SJSA1 (cell line): ENCODE results near the gene BPIFB6. TPM values are rescaled to one million over a fixed set of nuclear protein-coding genes. Genes with fewer than 3 reads are reported as not detected.

Experiments
- DNase-seq, 2 experiments: peaks; one replicate each; pipeline ENCODE4 v3.0.0-alpha.2; 2015 to 2020; ENCODE audit warnings: low spot score in 2 of 2, low read depth in 1 of 2
- H3K27ac ChIP-seq: fragments of 250-450 bp; sonication (Bioruptor Pico); 2 replicates; pipeline ENCODE4 v1.5.1; 2020; ENCODE audit warnings: mild to moderate bottlenecking, moderate library complexity
- H3K27me3 ChIP-seq: fragments of 250-450 bp; sonication (Bioruptor Pico); replicated peaks from 2 replicates; pipeline ENCODE4 v1.5.1; 2020; ENCODE audit warnings: mild to moderate bottlenecking, moderate library complexity
- H3K36me3 ChIP-seq: fragments of 250-450 bp; sonication (Bioruptor Pico); 2 replicates; pipeline ENCODE4 v1.5.1; 2020; ENCODE audit warnings: mild to moderate bottlenecking
- H3K4me1 ChIP-seq: fragments of 250-450 bp; sonication (Bioruptor Pico); replicated peaks from 2 replicates; pipeline ENCODE4 v1.6.1; 2021; ENCODE audit warnings: mild to moderate bottlenecking
- H3K4me3 ChIP-seq: fragments of 250-450 bp; sonication (Bioruptor Pico); 2 replicates; pipeline ENCODE4 v1.5.1; 2020; ENCODE audit warnings: mild to moderate bottlenecking
- H3K9me3 ChIP-seq: fragments of 250-450 bp; sonication (Bioruptor Pico); replicated peaks from 2 replicates; pipeline ENCODE4 v1.5.1; 2020; ENCODE audit warnings: mild to moderate bottlenecking
- total RNA-seq: library from RNA; depleted of rRNA; stranded (reverse); fragments of >200 nt; shearing (Covaris generic); gene quantifications from 2 replicates; pipeline ENCODE4 v1.2.3, GENCODE V29; 2014

BPIFB6 gene
- total RNA-seq, 1 experiment from 2014 or later, result not detected

DNA sequence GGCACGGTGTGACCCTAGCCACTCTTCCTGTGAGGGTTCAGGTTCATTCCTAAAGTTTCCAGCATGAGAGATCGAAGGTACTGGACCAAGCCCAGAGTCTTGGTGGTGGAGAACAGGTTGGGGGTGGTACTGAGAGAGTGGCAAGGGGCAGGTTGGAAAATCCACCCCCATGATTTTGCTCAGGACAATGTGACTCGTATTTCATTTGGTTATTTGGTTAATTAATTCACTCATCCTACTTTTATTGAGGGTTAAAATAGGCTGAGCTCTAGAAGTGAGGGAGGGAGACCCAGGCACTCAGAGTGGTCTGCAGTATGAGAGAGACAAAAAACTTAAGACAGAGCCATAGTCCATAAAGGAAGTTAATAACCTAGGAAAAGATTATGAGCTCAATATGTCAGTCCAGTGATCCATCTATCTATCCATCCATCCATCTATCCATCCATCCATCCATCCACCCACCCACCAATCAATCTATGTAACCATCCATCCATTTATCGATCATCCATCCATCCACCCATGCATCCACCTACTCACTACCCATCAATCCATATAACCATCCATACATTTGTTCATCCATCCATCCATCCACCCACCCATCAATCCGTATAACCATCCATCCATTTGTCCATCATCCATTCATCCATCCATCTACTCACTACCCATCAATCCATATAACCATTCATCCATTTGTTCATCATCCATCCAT lies 6.7 kb upstream of the BPIFB6 start:
- Histone ChIP-seq H3K27me3 (no peaks in the 10 kb centered on the region), H3K27ac (no peak overlapping the region), H3K4me1 (no peaks in the 10 kb centered on the region), H3K9me3 (no peaks in the 10 kb centered on the region), H3K4me3 (no peak overlapping the region), H3K36me3 (no peaks in the 10 kb centered on the region)
- DNase-seq, result no peak

DNA sequence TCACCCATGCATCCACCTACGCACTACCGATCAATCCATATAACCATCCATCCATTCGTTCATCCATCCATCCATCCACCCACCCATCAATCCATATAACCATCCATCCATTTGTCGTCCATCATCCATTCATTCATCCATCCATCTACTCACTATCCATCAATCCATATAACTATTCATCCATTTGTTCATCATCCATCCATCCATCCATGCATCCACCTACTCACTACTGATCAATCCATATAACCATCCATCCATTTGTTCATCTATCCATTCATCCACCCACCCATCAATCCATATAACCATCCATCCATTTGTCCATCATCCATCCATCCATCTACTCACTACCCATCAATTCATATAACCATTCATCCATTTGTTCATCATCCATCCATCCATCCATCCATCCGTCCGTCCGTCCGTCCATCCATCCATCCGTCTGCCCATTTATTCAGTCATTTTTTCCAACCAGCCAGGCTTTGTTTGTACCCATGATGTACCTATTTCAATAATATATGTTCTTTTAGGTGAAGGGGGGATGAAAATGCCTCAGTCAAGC lies 6.1 kb upstream of the BPIFB6 start:
- no peak for DNase-seq
- H3K27me3 ChIP-seq, result no peaks in the 10 kb centered on the region
- H3K27ac ChIP-seq, result no peak overlapping the region
- no peaks in the 10 kb centered on the region for H3K4me1 ChIP-seq
- no peak overlapping the region for H3K4me3 ChIP-seq
- H3K36me3 ChIP-seq, result no peaks in the 10 kb centered on the region
- H3K9me3 ChIP-seq, result no peaks in the 10 kb centered on the region

DNA sequence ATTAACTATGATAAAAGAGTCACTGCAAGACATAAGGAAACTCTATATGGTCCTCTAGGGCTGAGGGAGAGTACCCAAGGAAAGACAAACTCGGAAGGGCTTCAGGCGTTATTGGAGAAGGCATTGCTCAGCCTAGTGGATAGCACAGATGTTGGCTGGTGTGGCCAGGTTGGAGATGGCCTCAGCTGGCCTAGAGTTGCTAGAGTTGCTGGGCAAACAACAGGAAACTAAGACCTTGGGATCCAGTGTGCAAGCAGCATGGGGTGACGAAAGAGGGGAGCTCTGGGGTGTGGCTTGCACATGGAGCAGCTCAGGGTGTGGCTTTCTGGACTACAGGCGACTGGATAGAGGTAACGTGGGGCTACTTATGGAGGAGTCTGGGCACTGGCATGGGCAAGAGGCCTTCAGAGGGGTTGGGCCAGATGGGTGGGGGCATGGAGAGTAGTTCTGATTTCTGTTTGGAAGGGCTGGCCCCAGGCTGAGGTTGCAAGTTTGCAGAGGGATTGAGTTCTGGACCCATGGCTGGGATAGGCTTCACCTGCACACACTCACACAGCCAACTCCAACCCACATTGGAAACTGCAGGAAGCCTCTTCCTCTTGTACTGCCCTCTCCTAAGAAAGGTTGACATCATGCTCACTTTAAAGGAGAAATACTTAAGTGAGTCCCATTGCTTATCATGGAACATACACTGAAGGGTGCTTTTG lies 5.2 kb upstream of the BPIFB6 start:
- H3K4me3 ChIP-seq, result no peak overlapping the region
- no peaks in the 10 kb centered on the region for H3K4me1 ChIP-seq
- H3K27ac ChIP-seq, result no peak overlapping the region
- H3K9me3 ChIP-seq, result no peaks in the 10 kb centered on the region
- H3K27me3 ChIP-seq, result 0 out of 2 replicates have a peak, but pooled peaks cover 4% of the 10 kb centered on the region
- no peaks in the 10 kb centered on the region for H3K36me3 ChIP-seq
- no peak for DNase-seq

DNA sequence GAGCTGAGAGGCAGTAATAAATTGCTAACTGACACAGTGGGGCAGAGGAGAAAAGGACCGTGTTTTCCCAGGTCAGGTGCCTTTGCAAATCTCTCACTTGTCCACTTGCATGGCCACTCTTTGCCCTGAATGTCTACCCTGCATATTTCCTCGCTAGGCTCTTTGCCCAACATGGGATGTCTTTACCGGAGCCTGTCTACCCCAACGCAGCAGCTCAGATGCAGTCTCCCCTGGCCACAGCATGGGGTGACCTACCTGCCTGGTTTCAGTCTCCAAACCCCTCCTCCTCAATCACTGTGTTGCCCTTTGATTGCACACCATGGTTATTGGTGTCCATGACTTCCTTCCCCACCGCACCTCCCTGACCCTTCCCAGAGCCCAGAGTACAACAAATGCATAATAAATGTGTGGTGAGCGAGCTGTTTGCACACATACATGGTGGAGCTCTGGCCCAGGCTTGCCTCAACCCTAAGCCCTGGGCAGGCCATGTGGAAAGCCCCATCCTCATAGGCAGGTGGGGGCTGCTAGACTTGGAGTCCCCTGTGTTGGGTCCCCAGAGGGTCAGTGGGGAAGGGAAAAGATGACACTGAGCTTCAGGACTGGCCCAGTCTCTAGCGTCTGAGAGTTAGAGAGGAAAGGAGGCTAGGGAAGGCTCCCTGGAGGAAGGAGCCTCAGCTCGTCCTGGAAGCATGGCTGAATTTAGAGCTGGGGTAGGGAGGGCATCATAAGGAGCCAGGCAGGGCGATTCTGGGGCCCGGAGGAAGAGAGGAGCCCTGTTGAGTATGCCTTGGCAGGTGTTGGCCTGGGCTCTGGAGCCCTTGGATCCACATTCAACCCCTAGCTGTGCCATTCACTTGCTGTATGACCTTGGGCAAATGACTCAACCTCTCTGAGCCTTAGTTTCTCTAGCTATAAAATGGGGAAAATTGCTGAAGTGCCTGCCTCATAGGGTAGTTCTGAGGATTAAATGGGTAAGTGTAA lies 4.4 kb upstream of the BPIFB6 start:
- Histone ChIP-seq H3K27me3 (0 out of 2 replicates have a peak, but pooled peaks cover 4% of the 10 kb centered on the region), H3K27ac (no peak overlapping the region), H3K36me3 (no peaks in the 10 kb centered on the region), H3K9me3 (no peaks in the 10 kb centered on the region), H3K4me3 (no peak overlapping the region), H3K4me1 (no peaks in the 10 kb centered on the region)
- no peak for DNase-seq

DNA sequence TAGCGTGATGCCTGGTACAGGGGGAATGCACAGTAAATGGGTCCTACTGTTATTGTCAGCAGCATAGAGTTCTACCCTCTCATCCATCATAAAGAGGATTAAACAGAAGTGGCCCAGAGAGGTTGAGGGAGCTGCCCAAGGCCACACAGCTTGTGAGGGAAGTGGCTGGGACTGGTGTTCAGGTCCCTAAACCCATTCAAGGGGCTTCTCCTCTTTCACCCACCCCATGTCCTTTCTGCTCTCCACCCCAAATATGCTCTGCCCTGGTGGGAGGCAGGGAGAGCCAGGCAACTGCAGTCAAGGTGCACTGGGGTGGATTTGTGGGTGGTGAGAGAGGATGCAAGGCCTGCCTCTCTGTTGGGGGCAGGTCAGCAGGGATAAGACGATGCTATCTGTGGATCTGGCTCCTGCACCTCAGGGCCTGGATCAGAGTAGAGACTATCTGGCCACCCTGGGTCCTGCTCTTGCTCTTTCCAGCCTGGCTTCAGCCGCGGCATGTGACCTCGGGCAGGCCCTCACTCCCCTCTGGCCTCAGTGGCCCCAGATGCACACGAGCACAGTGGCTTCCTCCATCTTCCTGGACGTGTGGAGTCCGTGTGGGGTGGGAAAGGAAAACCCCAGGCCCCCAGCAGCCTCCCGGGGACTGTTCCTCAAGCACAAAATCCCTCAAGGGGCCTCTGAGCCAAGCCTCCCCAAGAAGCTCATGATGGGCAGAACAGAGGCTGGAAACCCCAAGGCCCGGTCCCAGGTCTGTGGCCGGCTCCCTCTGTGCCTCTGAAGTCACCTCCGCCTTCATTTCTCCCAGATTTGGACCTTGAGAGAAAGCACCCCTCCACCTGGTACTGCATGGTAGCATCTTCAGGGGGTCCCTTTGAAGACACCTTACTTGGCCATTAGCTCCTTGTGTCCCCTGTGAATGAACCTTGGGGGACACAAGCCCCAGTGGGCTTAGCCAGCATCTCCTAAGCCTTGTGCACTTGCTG lies 3.4 kb upstream of the BPIFB6 start:
- H3K36me3 ChIP-seq, result no peaks in the 10 kb centered on the region
- 0 out of 2 replicates have a peak, but pooled peaks cover 4% of the 10 kb centered on the region for H3K27me3 ChIP-seq
- H3K9me3 ChIP-seq, result no peaks in the 10 kb centered on the region
- no peak overlapping the region for H3K4me3 ChIP-seq
- DNase-seq, result no peak
- H3K27ac ChIP-seq, result no peak overlapping the region
- no peaks in the 10 kb centered on the region for H3K4me1 ChIP-seq

DNA sequence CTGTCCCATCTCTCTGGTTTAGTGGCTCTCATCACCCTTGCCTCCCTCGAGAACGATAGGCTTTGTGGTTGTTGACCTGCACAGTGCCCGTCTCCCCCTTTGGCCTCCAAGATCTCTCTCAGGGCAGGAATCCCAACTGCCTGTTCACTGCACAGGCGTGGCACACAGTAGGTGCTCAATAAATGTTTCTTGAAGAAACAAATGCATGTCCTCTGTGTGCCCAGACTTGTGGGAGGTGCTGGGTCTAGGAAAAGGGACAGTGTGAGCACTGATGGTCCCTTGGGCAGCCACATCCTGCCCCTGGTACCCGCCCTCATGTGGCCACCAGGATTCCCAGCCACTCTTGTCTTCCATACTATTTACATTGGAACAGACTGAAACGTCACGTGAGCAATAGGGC lies 2.6 kb upstream of the BPIFB6 start:
- Histone ChIP-seq H3K4me1 (no peaks in the 10 kb centered on the region), H3K4me3 (no peak overlapping the region), H3K36me3 (no peaks in the 10 kb centered on the region), H3K27ac (no peak overlapping the region), H3K9me3 (no peaks in the 10 kb centered on the region), H3K27me3 (0 out of 2 replicates have a peak, but pooled peaks cover 4% of the 10 kb centered on the region)
- no peak for DNase-seq

DNA sequence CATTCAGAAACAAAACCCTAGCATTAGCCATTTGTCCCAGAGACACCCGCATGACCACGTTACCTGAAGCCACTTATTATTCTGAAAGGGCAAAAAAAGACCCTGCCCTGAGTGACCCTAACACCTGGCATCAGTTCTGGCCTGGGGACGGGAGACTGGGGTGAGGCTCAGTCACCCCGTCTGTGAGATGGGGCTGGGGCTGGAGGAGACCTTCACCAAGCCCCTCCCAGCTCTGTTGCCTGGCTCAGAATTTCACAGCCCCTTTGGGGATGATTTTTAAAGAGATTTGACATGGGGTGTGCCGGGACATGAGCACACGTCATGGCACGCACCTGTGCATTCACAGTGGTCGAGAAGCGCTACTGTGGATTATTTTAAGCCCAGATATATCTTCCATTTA lies 1.4 kb upstream of the BPIFB6 start:
- Histone ChIP-seq H3K27ac (no peak overlapping the region), H3K9me3 (no peaks in the 10 kb centered on the region), H3K4me3 (no peak overlapping the region), H3K4me1 (no peaks in the 10 kb centered on the region), H3K27me3 (0 out of 2 replicates have a peak, but pooled peaks cover 4% of the 10 kb centered on the region), H3K36me3 (no peaks in the 10 kb centered on the region)
- no peak for DNase-seq

DNA sequence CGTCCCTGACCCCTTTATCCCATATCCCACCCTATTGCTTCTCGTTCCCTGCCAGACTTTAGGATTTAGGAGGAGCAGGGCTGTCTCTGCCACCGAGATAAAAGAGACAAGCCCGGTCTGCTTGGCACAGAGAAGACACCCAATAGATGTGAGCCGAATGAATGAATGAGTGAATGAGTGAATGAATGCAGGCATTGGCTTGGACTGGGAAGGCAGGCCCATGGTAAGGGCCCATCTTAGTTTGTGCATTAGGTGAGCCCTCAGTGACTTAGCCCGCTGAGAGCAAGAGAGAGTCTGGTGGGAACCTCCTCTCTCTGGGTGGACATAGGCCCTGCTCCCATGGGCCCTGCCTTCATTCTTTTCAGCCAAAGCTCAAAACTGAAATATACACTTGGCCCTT lies 879 bp upstream of the BPIFB6 start:
- no peak for DNase-seq
- no peak overlapping the region for H3K4me3 ChIP-seq
- no peaks in the 10 kb centered on the region for H3K4me1 ChIP-seq
- H3K36me3 ChIP-seq, result no peaks in the 10 kb centered on the region
- 0 out of 2 replicates have a peak, but pooled peaks cover 4% of the 10 kb centered on the region for H3K27me3 ChIP-seq
- H3K27ac ChIP-seq, result no peak overlapping the region
- H3K9me3 ChIP-seq, result no peaks in the 10 kb centered on the region

DNA sequence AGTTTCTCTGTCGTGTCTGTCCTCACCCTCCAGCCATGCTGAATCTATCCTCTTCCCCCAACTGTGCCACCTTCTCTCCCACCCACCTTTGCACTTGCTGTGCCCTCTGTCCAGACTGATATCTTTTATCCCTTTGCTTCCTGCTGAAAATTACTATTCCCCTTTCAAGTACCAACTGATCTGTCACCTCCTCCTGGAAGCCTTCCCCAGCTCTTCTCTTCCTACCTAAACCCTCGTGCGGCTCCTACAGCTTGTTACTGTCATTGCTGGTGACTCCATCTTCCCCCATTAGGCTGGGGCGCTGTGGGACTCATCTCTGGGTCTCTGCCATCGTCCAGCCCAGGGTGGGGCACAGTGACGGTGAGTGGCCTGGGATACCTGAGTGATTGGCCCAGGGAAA lies 1.1 kb downstream of the BPIFB6 start:
- no peaks in the 10 kb centered on the region for H3K36me3 ChIP-seq
- no peaks in the 10 kb centered on the region for H3K9me3 ChIP-seq
- no peak for DNase-seq
- 0 out of 2 replicates have a peak, but pooled peaks cover 4% of the 10 kb centered on the region for H3K27me3 ChIP-seq
- H3K4me3 ChIP-seq, result no peak overlapping the region
- H3K4me1 ChIP-seq, result no peaks in the 10 kb centered on the region
- no peak overlapping the region for H3K27ac ChIP-seq

DNA sequence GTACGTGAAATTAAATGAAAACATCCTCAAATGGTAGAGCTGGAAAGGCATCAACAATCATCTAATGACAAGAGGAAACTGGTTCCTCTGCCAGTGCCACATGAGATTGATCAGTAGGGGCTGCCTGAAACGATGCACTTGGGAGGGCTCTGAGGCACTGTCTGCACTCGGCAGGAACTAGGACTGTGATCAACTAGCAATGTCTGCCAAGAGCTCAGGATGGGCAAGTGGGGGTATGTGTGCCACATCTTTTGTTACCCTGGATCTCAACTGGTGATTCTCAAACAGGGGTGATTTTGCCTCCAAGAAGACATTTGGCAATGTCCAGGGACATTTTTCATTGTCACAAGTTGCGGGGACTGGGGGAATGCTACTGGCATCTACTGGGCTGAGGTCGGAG lies 1.9 kb downstream of the BPIFB6 start:
- Histone ChIP-seq H3K36me3 (no peaks in the 10 kb centered on the region), H3K4me3 (no peak overlapping the region), H3K4me1 (no peaks in the 10 kb centered on the region), H3K9me3 (no peaks in the 10 kb centered on the region; the same call in 1 of the 2 replicates), H3K27ac (no peak overlapping the region), H3K27me3 (0 out of 2 replicates have a peak, but pooled peaks cover 4% of the 10 kb centered on the region)
- no peak for DNase-seq

DNA sequence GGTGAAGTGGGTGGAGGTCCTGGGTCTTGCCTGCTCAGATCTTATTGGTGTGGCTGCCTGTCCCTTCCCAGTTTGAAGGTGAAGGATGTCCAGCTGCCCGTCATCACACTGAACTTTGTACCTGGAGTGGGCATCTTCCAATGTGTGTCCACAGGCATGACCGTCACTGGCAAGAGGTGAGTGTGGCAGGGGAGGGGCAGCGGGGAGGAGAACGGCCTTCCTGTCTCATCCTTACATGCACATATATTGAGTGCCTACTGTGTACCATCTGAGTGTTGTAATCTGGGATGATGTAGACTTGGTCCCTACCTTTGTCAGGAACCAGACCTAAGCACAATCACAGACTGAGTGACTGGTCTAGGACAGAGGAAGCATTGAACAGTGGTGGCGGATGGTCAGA lies 2.7 kb downstream of the BPIFB6 start:
- H3K36me3 ChIP-seq, result no peaks in the 10 kb centered on the region
- H3K4me1 ChIP-seq, result no peaks in the 10 kb centered on the region
- H3K27me3 ChIP-seq, result 0 out of 2 replicates have a peak, but pooled peaks cover 4% of the 10 kb centered on the region
- H3K9me3 ChIP-seq, result no peaks in the 10 kb centered on the region; the same call in 1 of the 2 replicates
- no peak for DNase-seq
- H3K4me3 ChIP-seq, result no peak overlapping the region
- H3K27ac ChIP-seq, result no peak overlapping the region

DNA sequence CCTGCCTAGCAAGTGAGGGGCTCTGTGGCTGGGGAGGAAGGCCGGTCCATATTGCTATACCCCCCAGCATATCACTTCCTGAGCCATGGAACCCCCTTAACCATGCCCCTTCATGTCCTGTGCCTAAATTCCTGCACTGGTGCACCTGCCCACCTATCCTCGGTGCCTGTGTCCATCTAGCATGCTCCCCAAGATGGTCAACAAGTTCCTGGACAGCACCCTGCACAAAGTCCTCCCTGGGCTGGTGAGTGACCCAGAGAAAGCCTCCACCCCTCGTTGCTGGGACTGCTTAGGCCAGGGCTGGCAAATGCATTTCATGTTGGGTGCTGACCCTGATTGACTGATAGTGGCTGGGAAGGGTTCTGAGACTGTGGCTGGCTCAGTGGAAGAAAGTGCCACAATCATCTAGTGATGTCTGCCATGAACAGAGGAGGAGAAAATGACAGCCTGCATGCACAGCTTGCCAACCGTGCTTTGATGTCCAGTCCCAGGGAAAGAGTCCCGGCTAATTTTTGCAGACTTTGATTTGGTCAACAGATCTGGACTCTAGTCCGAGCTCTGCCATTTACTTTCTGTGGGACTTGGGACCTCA lies 3.5 kb downstream of the BPIFB6 start:
- H3K27ac ChIP-seq, result no peak overlapping the region
- DNase-seq, result no peak
- no peaks in the 10 kb centered on the region for H3K36me3 ChIP-seq
- no peaks in the 10 kb centered on the region for H3K4me1 ChIP-seq
- H3K4me3 ChIP-seq, result no peak overlapping the region
- 0 out of 2 replicates have a peak, but pooled peaks cover 4% of the 10 kb centered on the region for H3K27me3 ChIP-seq
- no peaks in the 10 kb centered on the region; the same call in 1 of the 2 replicates for H3K9me3 ChIP-seq
